Inflammatory macrophage (primary cell): ENCODE results near the gene DYSF.

ENCODE experiments used
- DNase-seq, 2 donors: peaks; one replicate each; pipeline ENCODE4 v3.0.0-alpha.2; 2020 to 2022

DYSF gene

GRCh38 chr2:71555798-71556454, 102.6 kb downstream of the DYSF start:
- no peak for DNase-seq

- no peak for DNase-seq
Observed at GRCh38 chr2:71556692-71557250, 103.4 kb downstream of the DYSF start.

- no peak for DNase-seq
Observed at GRCh38 chr2:71557321-71557720, 104.0 kb downstream of the DYSF start.

- DNase-seq = no peak
Observed at GRCh38 chr2:71558300-71559051, 105.1 kb downstream of the DYSF start.

- DNase-seq = no peak
Observed at GRCh38 chr2:71559080-71559827, 105.9 kb downstream of the DYSF start.

GRCh38 chr2:71559828-71560637, 106.7 kb downstream of the DYSF start:
- DNase-seq = no peak

- no peak for DNase-seq
Observed at GRCh38 chr2:71560638-71561011, 107.3 kb downstream of the DYSF start.

- DNase-seq = no peak
Observed at GRCh38 chr2:71561441-71562267, 108.3 kb downstream of the DYSF start.

GRCh38 chr2:71562518-71562917, 109.2 kb downstream of the DYSF start:
- no peak for DNase-seq

GRCh38 chr2:71563872-71564271, 110.5 kb downstream of the DYSF start:
- peak in 1 of 2 donors; percentile 13 for DNase-seq

- no peak for DNase-seq
Observed at GRCh38 chr2:71564361-71564760, 111.0 kb downstream of the DYSF start.

GRCh38 chr2:71564790-71565189, 111.4 kb downstream of the DYSF start:
- DNase-seq = no peak

GRCh38 chr2:71566372-71566771, 113.0 kb downstream of the DYSF start:
- no peak for DNase-seq

GRCh38 chr2:71567625-71568024, 114.3 kb downstream of the DYSF start:
- no peak for DNase-seq

- no peak for DNase-seq
Observed at GRCh38 chr2:71568103-71568502, 114.7 kb downstream of the DYSF start.

- DNase-seq = no peak
Observed at GRCh38 chr2:71570511-71570910, 117.2 kb downstream of the DYSF start.

- DNase-seq = no peak
Observed at GRCh38 chr2:71570951-71571460, 117.6 kb downstream of the DYSF start.

- no peak for DNase-seq
Observed at GRCh38 chr2:71571945-71572344, 118.6 kb downstream of the DYSF start.

GRCh38 chr2:71575966-71576365, 122.6 kb downstream of the DYSF start:
- DNase-seq = no peak

- no peak for DNase-seq
Observed at GRCh38 chr2:71576541-71576940, 123.2 kb downstream of the DYSF start.

GRCh38 chr2:71577209-71577608, 123.8 kb downstream of the DYSF start:
- no peak for DNase-seq
